PC-3 (cell line): Measurements from ENCODE around the gene DAPK1.

Experiments
- CTCF ChIP-seq: fragments of 300-600 bp; sonication (generic); conservative IDR thresholded peaks from 2 replicates; pipeline ENCODE4 v1.5.1; 2017; ENCODE audit warnings: antibody characterized with exemption, low read depth, mild to moderate bottlenecking, low read length
- EZH2 ChIP-seq: fragments of 300-600 bp; sonication (generic); IDR thresholded peaks from one replicate; pipeline ENCODE4 v1.6.1; 2017; ENCODE audit warnings: antibody characterized with exemption, mild to moderate bottlenecking, low read length; ENCODE audit not compliant: unreplicated experiment

- TF ChIP-seq CTCF (no peak), EZH2 (no peak)
These were observed 197.9 kb downstream of the DAPK1 start for GRCh38 chr9:87695523-87695922.
